H9 (cell line): ENCODE results near the gene IQCK. TPM values are rescaled to one million over a fixed set of nuclear protein-coding genes. Genes with fewer than 3 reads are reported as not detected.

ENCODE experiments used
- DNase-seq: peaks from one replicate; pipeline ENCODE4 v3.0.0-alpha.2; 2017
- H2AFZ ChIP-seq: one replicate; pipeline ENCODE4 v1.6.1; 2013; ENCODE audit warnings: mild to moderate bottlenecking, low read length, control low read depth, moderate library complexity
- H2AK5ac ChIP-seq: 2 replicates; pipeline ENCODE4 v1.6.1; 2013; ENCODE audit warnings: low read length, control low read depth, mixed read lengths; ENCODE audit not compliant: insufficient read length
- H2BK120ac ChIP-seq: one replicate; pipeline ENCODE4 v1.6.1; 2013; ENCODE audit warnings: low read depth, mild to moderate bottlenecking, low read length, control low read depth, inconsistent platforms; ENCODE audit not compliant: poor library complexity, severe bottlenecking
- H2BK12ac ChIP-seq: 2 replicates; pipeline ENCODE4 v1.6.1; 2013; ENCODE audit warnings: low read length, control low read depth, mixed read lengths, low read depth; ENCODE audit not compliant: insufficient read length
- H2BK15ac ChIP-seq: 2 replicates; pipeline ENCODE4 v1.6.1; 2013; ENCODE audit warnings: low read depth, low read length, control low read depth
- H2BK20ac ChIP-seq: one replicate; pipeline ENCODE4 v1.6.1; 2013; ENCODE audit warnings: low read depth, mild to moderate bottlenecking, low read length, control low read depth, inconsistent platforms; ENCODE audit not compliant: poor library complexity, severe bottlenecking
- H2BK5ac ChIP-seq: 2 replicates; pipeline ENCODE4 v1.6.1; 2013; ENCODE audit warnings: low read length, control low read depth, mixed read lengths; ENCODE audit not compliant: insufficient read length
- H3K14ac ChIP-seq: 2 replicates; pipeline ENCODE4 v1.6.1; 2013; ENCODE audit warnings: low read length, control low read depth; ENCODE audit not compliant: insufficient read depth
- H3K18ac ChIP-seq: 2 replicates; pipeline ENCODE4 v1.6.1; 2013; ENCODE audit warnings: low read depth, mild to moderate bottlenecking, mixed read lengths, low read length, control low read depth; ENCODE audit not compliant: insufficient read length
- H3K23ac ChIP-seq: 2 replicates; pipeline ENCODE4 v1.6.1; 2013; ENCODE audit warnings: low read length, control low read depth, mixed read lengths, low read depth; ENCODE audit not compliant: insufficient read length
- H3K23me2 ChIP-seq: 2 replicates; pipeline ENCODE4 v1.6.1; 2013; ENCODE audit warnings: low read depth, mild to moderate bottlenecking, mixed read lengths, low read length, control low read depth; ENCODE audit not compliant: insufficient read length, poor library complexity, severe bottlenecking
- H3K27ac ChIP-seq: 2 replicates; pipeline ENCODE4 v1.5.1; 2013; ENCODE audit warnings: low read length, control low read depth, mixed read lengths, low read depth; ENCODE audit not compliant: insufficient read length
- H3K27me3 ChIP-seq: 2 replicates; pipeline ENCODE4 v1.6.1; 2013; ENCODE audit warnings: low read length, control low read depth, inconsistent platforms; ENCODE audit not compliant: insufficient read depth
- H3K4ac ChIP-seq: 2 replicates; pipeline ENCODE4 v1.6.1; 2013; ENCODE audit warnings: low read depth, mild to moderate bottlenecking, control low read depth, inconsistent platforms, low read length, moderate library complexity
- H3K4me1 ChIP-seq: 2 replicates; pipeline ENCODE4 v1.6.1; 2013; ENCODE audit warnings: low read length, control low read depth, inconsistent platforms; ENCODE audit not compliant: insufficient read depth
- H3K4me2 ChIP-seq: 2 replicates; pipeline ENCODE4 v1.6.1; 2013; ENCODE audit warnings: low read length, control low read depth, mixed read lengths; ENCODE audit not compliant: insufficient read length, insufficient read depth
- H3K56ac ChIP-seq: 2 replicates; pipeline ENCODE4 v1.6.1; 2013; ENCODE audit warnings: low read depth, mild to moderate bottlenecking, mixed read lengths, low read length, control low read depth; ENCODE audit not compliant: insufficient read length
- H3K79me1 ChIP-seq: 2 replicates; pipeline ENCODE4 v1.6.1; 2013; ENCODE audit warnings: low read depth, mild to moderate bottlenecking, moderate library complexity, low read length, control low read depth, inconsistent platforms; ENCODE audit not compliant: insufficient read depth, poor library complexity, severe bottlenecking
- H3K79me2 ChIP-seq: 2 replicates; pipeline ENCODE4 v1.6.1; 2013; ENCODE audit warnings: low read length, control low read depth, inconsistent platforms; ENCODE audit not compliant: insufficient read depth
- H3K9ac ChIP-seq: 2 replicates; pipeline ENCODE4 v1.6.1; 2013; ENCODE audit warnings: low read length, control low read depth, mixed read lengths; ENCODE audit not compliant: insufficient read length; ENCODE audit errors: extremely low read depth
- H3K9me3 ChIP-seq: one replicate; pipeline ENCODE4 v1.6.1; 2013; ENCODE audit warnings: low read depth, low read length, inconsistent platforms; ENCODE audit not compliant: control insufficient read depth
- H3T11ph ChIP-seq: one replicate; pipeline ENCODE4 v1.6.1; 2013; ENCODE audit warnings: mild to moderate bottlenecking, low read length, control low read depth, inconsistent platforms
- H4K20me1 ChIP-seq: one replicate; pipeline ENCODE4 v1.6.1; 2013; ENCODE audit not compliant: control insufficient read depth, insufficient read length, insufficient read depth
- H4K5ac ChIP-seq: 2 replicates; pipeline ENCODE4 v1.6.1; 2013; ENCODE audit warnings: low read depth, mild to moderate bottlenecking, mixed read lengths, low read length, control low read depth; ENCODE audit not compliant: insufficient read length
- H4K8ac ChIP-seq: replicated peaks from 2 replicates; pipeline ENCODE4 v1.6.1; 2013; ENCODE audit warnings: low read length, control low read depth, mixed read lengths, low read depth; ENCODE audit not compliant: insufficient read length
- H4K91ac ChIP-seq: 2 replicates; pipeline ENCODE4 v1.6.1; 2013; ENCODE audit warnings: low read depth, mild to moderate bottlenecking, moderate library complexity, mixed read lengths, low read length, control low read depth; ENCODE audit not compliant: insufficient read length
- H3K27ac Mint-ChIP-seq, 3 experiments: 2 replicates in 2 of 3; 3 replicates in 1 of 3; pipeline ENCODE4 v1.8.0; 2020 to 2021; ENCODE audit warnings: mixed read lengths in 3 of 3, mild to moderate bottlenecking in 1 of 3, moderate library complexity in 1 of 3
- H3K27me3 Mint-ChIP-seq: 2 replicates; pipeline ENCODE4 v1.8.0; 2021; ENCODE audit warnings: low read depth, mild to moderate bottlenecking, moderate library complexity, mixed read lengths
- H3K36me3 Mint-ChIP-seq, 3 experiments: 2 replicates in 2 of 3; 3 replicates in 1 of 3; pipeline ENCODE4 v1.8.0; 2020 to 2021; ENCODE audit warnings: low read depth in 3 of 3, mixed read lengths in 3 of 3; ENCODE audit not compliant: insufficient read depth in 1 of 3
- H3K4me1 Mint-ChIP-seq, 2 experiments: 2 replicates each; pipeline ENCODE4 v1.8.0; 2020; ENCODE audit warnings: mixed read lengths in 2 of 2
- H3K4me3 Mint-ChIP-seq, 2 experiments: 2 replicates in 1 of 2; 3 replicates in 1 of 2; pipeline ENCODE4 v1.8.0; 2020 to 2021; ENCODE audit warnings: mild to moderate bottlenecking in 2 of 2, mixed read lengths in 2 of 2, moderate library complexity in 1 of 2
- H3K9me3 Mint-ChIP-seq, 2 experiments: 2 replicates in 1 of 2; 3 replicates in 1 of 2; pipeline ENCODE4 v1.8.0; 2020; ENCODE audit warnings: mild to moderate bottlenecking in 2 of 2, mixed read lengths in 2 of 2, moderate library complexity in 1 of 2
- WGBS: extraction: QIAGEN DNeasy Blood & Tissue Kit; methylation state at CpG from one replicate; pipeline ENCODE4 v1.1.7; 2013; ENCODE audit warnings: missing lambda C conversion rate, low lambda C conversion rate, mixed read lengths; ENCODE audit not compliant: insufficient read length; ENCODE audit errors: extremely low coverage; 5-methylcytosine and 5-hydroxymethylcytosine counted together
- total RNA-seq: library from RNA; stranded (reverse); gene quantifications from 2 replicates; pipeline ENCODE4 v1.2.1, GENCODE V29; 2021
- TF ChIP-seq, protein P1 (sequence below): fragments of 200-600 bp; sonication (generic); conservative IDR thresholded peaks from 3 replicates; pipeline ENCODE4 v1.8.0; 2021; ENCODE audit warnings: antibody characterized with exemption, mild to moderate bottlenecking

Gene IQCK
- total RNA-seq, 1 experiment from 2014 or later = 9.0 TPM

DNA sequence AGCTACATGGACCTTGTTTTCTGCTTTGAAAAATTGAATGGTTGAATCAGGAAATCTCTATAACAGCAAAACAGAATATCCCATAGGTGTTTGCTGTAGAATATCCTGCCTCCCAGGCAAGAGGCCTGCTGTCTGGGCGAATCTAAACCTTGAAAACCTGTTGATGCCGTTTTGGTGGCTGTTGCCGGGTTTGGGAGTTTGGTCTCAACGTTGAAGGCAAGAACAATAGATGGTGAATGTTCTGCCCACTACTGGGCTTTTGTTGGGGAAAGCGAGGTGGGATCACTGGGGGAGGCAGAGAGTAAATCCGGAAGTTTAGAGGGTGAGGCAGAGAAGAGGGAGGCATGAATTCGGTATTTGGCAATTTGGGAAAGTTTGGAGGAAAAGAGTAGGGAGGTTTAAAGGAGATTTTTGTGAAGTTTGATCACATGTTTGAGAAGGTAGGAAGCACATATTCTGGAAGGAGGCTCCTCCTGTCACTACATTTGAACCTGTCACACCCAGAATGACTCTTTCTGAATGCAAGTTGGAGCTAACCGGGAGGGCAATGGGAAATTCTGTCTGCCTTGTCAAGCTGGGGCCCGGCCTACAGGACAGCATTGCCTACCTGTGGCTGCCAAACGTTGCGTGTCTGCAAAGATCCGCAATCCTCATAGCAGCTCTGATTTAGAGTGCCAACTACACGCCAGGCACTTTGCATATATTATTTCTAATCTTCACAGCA is 120.1 kb downstream of the IQCK start:
- TF ChIP-seq, protein P1, sequence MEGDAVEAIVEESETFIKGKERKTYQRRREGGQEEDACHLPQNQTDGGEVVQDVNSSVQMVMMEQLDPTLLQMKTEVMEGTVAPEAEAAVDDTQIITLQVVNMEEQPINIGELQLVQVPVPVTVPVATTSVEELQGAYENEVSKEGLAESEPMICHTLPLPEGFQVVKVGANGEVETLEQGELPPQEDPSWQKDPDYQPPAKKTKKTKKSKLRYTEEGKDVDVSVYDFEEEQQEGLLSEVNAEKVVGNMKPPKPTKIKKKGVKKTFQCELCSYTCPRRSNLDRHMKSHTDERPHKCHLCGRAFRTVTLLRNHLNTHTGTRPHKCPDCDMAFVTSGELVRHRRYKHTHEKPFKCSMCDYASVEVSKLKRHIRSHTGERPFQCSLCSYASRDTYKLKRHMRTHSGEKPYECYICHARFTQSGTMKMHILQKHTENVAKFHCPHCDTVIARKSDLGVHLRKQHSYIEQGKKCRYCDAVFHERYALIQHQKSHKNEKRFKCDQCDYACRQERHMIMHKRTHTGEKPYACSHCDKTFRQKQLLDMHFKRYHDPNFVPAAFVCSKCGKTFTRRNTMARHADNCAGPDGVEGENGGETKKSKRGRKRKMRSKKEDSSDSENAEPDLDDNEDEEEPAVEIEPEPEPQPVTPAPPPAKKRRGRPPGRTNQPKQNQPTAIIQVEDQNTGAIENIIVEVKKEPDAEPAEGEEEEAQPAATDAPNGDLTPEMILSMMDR = no peak
- Histone ChIP-seq H3K14ac (no peak overlapping the region), H3K9me3 (no peaks in the 10 kb centered on the region), H3K4ac (no peak overlapping the region), H3K79me2 (no peaks in the 10 kb centered on the region), H2AK5ac (no peak overlapping the region), H3K18ac (no peak overlapping the region), H3K27ac (no peak overlapping the region), H4K8ac (no peak overlapping the region), H3K4me1 (peaks cover 6% of the 10 kb centered on the region; the same call in 1 of the 2 replicates), H2BK20ac (no peak overlapping the region), H2BK12ac (no peak overlapping the region), H3K23ac (no peak overlapping the region), H4K20me1 (no peaks in the 10 kb centered on the region), H4K91ac (no peak overlapping the region), H3K9ac (no peak overlapping the region), H3K56ac (no peak overlapping the region), H2BK15ac (no peak overlapping the region), H2AFZ (peak overlapping the region; percentile 65), H3K27me3 (no peaks in the 10 kb centered on the region), H4K5ac (no peak overlapping the region), H3K23me2 (no peaks in the 10 kb centered on the region), H2BK120ac (no peak overlapping the region), H2BK5ac (no peak overlapping the region), H3K4me2 (no peak overlapping the region), H3T11ph (no peak overlapping the region), H3K79me1 (no peaks in the 10 kb centered on the region)
- WGBS = 100% methylated on average over 1 of the region's 13 CpGs
- H3K27me3 Mint-ChIP-seq = no peaks in the 10 kb centered on the region
- H3K4me1 Mint-ChIP-seq = peaks cover 12 to 17% of the 10 kb centered on the region in 2 experiments
- peak overlapping the region in 1 of 2 experiments; percentile 5; a peak in 2 of 5 replicates for H3K4me3 Mint-ChIP-seq
- H3K27ac Mint-ChIP-seq = peak overlapping the region; percentile 21 to 93 (median 88); a peak in 6 of 7 replicates
- DNase-seq = peak; percentile 49
- H3K36me3 Mint-ChIP-seq = no peaks in the 10 kb centered on the region
- no peaks in the 10 kb centered on the region for H3K9me3 Mint-ChIP-seq
